NCI-H128 (cell line): ENCODE measurements around the gene CREB5.
"Not testable (repeated sequence)": the region's sequence is repeated elsewhere in the genome, so short reads cannot be mapped to it uniquely, and the experiment has no call there.

Source experiments
- DNase-seq: peaks from one replicate; lab custom pipeline; 2025; ENCODE audit not compliant: unreplicated experiment; lab: John Stamatoyannopoulos, UW

CREB5 gene

GRCh38 chr7:28544453-28545117 is 132.3 kb downstream of the CREB5 start:
- DNase-seq, result no peak

GRCh38 chr7:28546067-28546466 is 133.7 kb downstream of the CREB5 start:
- no peak for DNase-seq

GRCh38 chr7:28547115-28547514 is 134.8 kb downstream of the CREB5 start:
- no peak for DNase-seq

GRCh38 chr7:28548416-28548815 is 136.1 kb downstream of the CREB5 start:
- no peak for DNase-seq

GRCh38 chr7:28549998-28550397 is 137.7 kb downstream of the CREB5 start:
- DNase-seq, result no peak

GRCh38 chr7:28550580-28551186 is 138.4 kb downstream of the CREB5 start:
- DNase-seq, result no peak

- no peak for DNase-seq
Measured at GRCh38 chr7:28551331-28551730, 139.0 kb downstream of the CREB5 start.

- DNase-seq, result not testable (repeated sequence)
Measured at GRCh38 chr7:28551766-28552165, 139.4 kb downstream of the CREB5 start.

GRCh38 chr7:28554802-28555471 is 142.6 kb downstream of the CREB5 start:
- DNase-seq, result no peak

- DNase-seq, result no peak
Measured at GRCh38 chr7:28556025-28556424, 143.7 kb downstream of the CREB5 start.

- DNase-seq, result no peak
Measured at GRCh38 chr7:28556671-28557070, 144.4 kb downstream of the CREB5 start.

GRCh38 chr7:28558236-28558635 is 145.9 kb downstream of the CREB5 start:
- no peak for DNase-seq

- no peak for DNase-seq
Measured at GRCh38 chr7:28560767-28561166, 148.4 kb downstream of the CREB5 start.

- DNase-seq, result no peak
Measured at GRCh38 chr7:28564033-28564432, 151.7 kb downstream of the CREB5 start.

GRCh38 chr7:28564755-28565374 is 152.5 kb downstream of the CREB5 start:
- DNase-seq, result no peak

- no peak for DNase-seq
Measured at GRCh38 chr7:28565980-28566379, 153.7 kb downstream of the CREB5 start.

GRCh38 chr7:28570113-28570969 is 158.0 kb downstream of the CREB5 start:
- no peak for DNase-seq

- no peak for DNase-seq
Measured at GRCh38 chr7:28570970-28571288, 158.6 kb downstream of the CREB5 start.

- DNase-seq, result no peak
Measured at GRCh38 chr7:28571405-28571804, 159.1 kb downstream of the CREB5 start.

GRCh38 chr7:28572321-28573058 is 160.2 kb downstream of the CREB5 start:
- peak; percentile 53 for DNase-seq
